ENCODE measurements around the gene RBFOX2. TPM values are rescaled to one million over a fixed set of nuclear protein-coding genes. Genes with fewer than 3 reads are reported as not detected.

The RBFOX2 gene
- total and polyA plus RNA-seq, 2 experiments from 2014 or later = 88.8 to 131 TPM

DNA sequence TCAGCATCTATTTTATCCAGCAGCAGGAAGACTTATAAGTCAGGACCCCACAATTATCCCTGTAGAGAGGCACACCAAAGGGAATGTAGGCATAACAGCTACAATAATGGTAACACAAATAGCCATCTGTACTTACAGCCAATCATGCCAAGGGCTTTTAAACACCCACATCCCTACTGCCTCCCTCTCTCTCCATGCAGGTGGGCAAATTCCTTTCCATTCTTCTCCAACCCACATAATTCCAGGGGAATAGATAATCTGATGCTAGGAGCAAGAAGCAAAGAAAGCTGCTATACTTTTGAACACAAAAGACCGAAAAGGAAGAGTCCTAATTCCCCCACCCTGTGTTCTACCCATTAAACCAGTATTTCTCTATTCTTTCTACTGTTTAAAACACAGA, 46.7 kb downstream of the RBFOX2 start (continued):
- TF ChIP-seq, protein P1, sequence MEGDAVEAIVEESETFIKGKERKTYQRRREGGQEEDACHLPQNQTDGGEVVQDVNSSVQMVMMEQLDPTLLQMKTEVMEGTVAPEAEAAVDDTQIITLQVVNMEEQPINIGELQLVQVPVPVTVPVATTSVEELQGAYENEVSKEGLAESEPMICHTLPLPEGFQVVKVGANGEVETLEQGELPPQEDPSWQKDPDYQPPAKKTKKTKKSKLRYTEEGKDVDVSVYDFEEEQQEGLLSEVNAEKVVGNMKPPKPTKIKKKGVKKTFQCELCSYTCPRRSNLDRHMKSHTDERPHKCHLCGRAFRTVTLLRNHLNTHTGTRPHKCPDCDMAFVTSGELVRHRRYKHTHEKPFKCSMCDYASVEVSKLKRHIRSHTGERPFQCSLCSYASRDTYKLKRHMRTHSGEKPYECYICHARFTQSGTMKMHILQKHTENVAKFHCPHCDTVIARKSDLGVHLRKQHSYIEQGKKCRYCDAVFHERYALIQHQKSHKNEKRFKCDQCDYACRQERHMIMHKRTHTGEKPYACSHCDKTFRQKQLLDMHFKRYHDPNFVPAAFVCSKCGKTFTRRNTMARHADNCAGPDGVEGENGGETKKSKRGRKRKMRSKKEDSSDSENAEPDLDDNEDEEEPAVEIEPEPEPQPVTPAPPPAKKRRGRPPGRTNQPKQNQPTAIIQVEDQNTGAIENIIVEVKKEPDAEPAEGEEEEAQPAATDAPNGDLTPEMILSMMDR (conservative IDR thresholded peaks at IDR 0.05; ENCODE audit: low read depth in 2 of 2) = no peak
- no peak for TF ChIP-seq NANOG (IDR thresholded peaks at IDR 0.05; ENCODE audit: borderline replicate concordance)

- no peak overlapping the region for H3K4me3 Mint-ChIP-seq
- Histone ChIP-seq H4K20me1 (replicated peaks; ENCODE audit: insufficient read depth) (peaks cover 22% of the 10 kb centered on the region), H3K4me2 (no peak overlapping the region), H3K4me1 (ENCODE audit: insufficient read depth) (peaks cover 39% of the 10 kb centered on the region), H3K27ac (ENCODE audit: low read depth) (no peak overlapping the region), H3K27me3 (ENCODE audit: insufficient read depth) (no peaks in the 10 kb centered on the region), H3K36me3 (ENCODE audit: insufficient read depth) (no peaks in the 10 kb centered on the region), H3K4me3 (no peak overlapping the region), H3F3A (replicated peaks; ENCODE audit: low read depth) (no peaks in the 10 kb centered on the region), H3K79me2 (replicated peaks; ENCODE audit: insufficient read depth) (peaks cover 94% of the 10 kb centered on the region), H3K9me2 (ENCODE audit: insufficient read depth) (no peaks in the 10 kb centered on the region), H2AFZ (no peak overlapping the region)
- no peak overlapping the region for H3K27ac Mint-ChIP-seq
- H3K27me3 Mint-ChIP-seq (ENCODE audit: insufficient read depth, low read depth, poor library complexity) = peaks cover 5% of the 10 kb centered on the region
- ATAC-seq = no peak
- TF ChIP-seq EZH2 (IDR thresholded peaks at IDR 0.05; ENCODE audit: low read depth, unreplicated experiment) (no peak), ETS1 (IDR thresholded peaks at IDR 0.05) (no peak), POLR2AphosphoS5 (IDR thresholded peaks at IDR 0.05; ENCODE audit: low read depth) (no peak)
- TF ChIP-seq, protein P1 (conservative IDR thresholded peaks at IDR 0.05; ENCODE audit: low read depth in 2 of 2) = no peak
- TF ChIP-seq, protein P2, sequence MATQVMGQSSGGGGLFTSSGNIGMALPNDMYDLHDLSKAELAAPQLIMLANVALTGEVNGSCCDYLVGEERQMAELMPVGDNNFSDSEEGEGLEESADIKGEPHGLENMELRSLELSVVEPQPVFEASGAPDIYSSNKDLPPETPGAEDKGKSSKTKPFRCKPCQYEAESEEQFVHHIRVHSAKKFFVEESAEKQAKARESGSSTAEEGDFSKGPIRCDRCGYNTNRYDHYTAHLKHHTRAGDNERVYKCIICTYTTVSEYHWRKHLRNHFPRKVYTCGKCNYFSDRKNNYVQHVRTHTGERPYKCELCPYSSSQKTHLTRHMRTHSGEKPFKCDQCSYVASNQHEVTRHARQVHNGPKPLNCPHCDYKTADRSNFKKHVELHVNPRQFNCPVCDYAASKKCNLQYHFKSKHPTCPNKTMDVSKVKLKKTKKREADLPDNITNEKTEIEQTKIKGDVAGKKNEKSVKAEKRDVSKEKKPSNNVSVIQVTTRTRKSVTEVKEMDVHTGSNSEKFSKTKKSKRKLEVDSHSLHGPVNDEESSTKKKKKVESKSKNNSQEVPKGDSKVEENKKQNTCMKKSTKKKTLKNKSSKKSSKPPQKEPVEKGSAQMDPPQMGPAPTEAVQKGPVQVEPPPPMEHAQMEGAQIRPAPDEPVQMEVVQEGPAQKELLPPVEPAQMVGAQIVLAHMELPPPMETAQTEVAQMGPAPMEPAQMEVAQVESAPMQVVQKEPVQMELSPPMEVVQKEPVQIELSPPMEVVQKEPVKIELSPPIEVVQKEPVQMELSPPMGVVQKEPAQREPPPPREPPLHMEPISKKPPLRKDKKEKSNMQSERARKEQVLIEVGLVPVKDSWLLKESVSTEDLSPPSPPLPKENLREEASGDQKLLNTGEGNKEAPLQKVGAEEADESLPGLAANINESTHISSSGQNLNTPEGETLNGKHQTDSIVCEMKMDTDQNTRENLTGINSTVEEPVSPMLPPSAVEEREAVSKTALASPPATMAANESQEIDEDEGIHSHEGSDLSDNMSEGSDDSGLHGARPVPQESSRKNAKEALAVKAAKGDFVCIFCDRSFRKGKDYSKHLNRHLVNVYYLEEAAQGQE (IDR thresholded peaks at IDR 0.05; ENCODE audit: unreplicated experiment) = no peak
- H3K4me1 Mint-ChIP-seq = peaks cover 62% of the 10 kb centered on the region
- H3K36me3 Mint-ChIP-seq (ENCODE audit: low read depth) = peaks cover 4% of the 10 kb centered on the region; the same call in 1 of the 3 replicates
- no peak for DNase-seq (ENCODE audit: low spot score)
- no peaks in the 10 kb centered on the region for H3K9me3 Mint-ChIP-seq
Measured at GRCh38 chr22:35978889-35979288, 49.7 kb downstream of the RBFOX2 start.

Measured in GM23338 (cell line).